HepG2 (cell line): ENCODE measurements around the gene CCDC102B. TPM values are rescaled to one million over a fixed set of nuclear protein-coding genes. Genes with fewer than 3 reads are reported as not detected.

Source experiments
- ATAC-seq: fragments of 200-7000 bp; cut with Tn5 transposase; 3 replicates; pipeline ENCODE4 v1.9.1; 2020; ENCODE audit warnings: mild to moderate bottlenecking, moderate library complexity
- BruUV-seq: library from RNA; stranded (reverse); fragments of 400-500 nt; replicated peaks from 2 replicates; lab custom pipeline; 2021; lab: Mats Ljungman, UMichigan
- CTCF ChIA-PET: fragments of 300-600 bp; formaldehyde crosslinking; extraction: SDS; loops from one replicate; lab custom pipeline; 2021; ENCODE audit warnings: low total read pairs, inconsistent platforms, low intra/inter-chr PET ratio; lab: Yijun Ruan, JAX
- POLR2A ChIA-PET: fragments of 350-600 bp; sonication (Branson Sonifier 250); formaldehyde crosslinking; loops from one replicate; lab custom pipeline; 2020; ENCODE audit warnings: antibody characterized with exemption, inconsistent platforms; lab: Yijun Ruan, JAX
- DNase-seq: peaks from one replicate; pipeline ENCODE4 v3.0.0-alpha.2; 2015; ENCODE audit warnings: low spot score
- FAIRE-seq: peaks from 3 replicates; lab custom pipeline; 2011; peaks lifted over from hg19 to GRCh38; lab: Jason Lieb, UNC
- H2AFZ ChIP-seq: one replicate; pipeline ENCODE4 v1.6.1; 2011; ENCODE audit warnings: low read length, inconsistent platforms
- H3K27ac ChIP-seq: fragments of 300-600 bp; 3 replicates; pipeline ENCODE4 v1.8.0; 2011; ENCODE audit warnings: mixed run types, mild to moderate bottlenecking, mixed read lengths, low read length, inconsistent platforms; ENCODE audit not compliant: insufficient read depth; ENCODE audit errors: extremely low read length
- H3K27me3 ChIP-seq, 2 experiments: fragments of 200-600 bp in 1 of 2; 2 replicates in 1 of 2; 3 replicates in 1 of 2; pipeline versions ENCODE4 v1.6.0 to v1.8.0; 2011; ENCODE audit warnings: low read length in 2 of 2, mild to moderate bottlenecking in 2 of 2, moderate library complexity in 2 of 2, inconsistent platforms in 1 of 2; ENCODE audit not compliant: insufficient read depth in 2 of 2, control insufficient read depth in 1 of 2
- H3K36me3 ChIP-seq, 2 experiments: fragments of 200-600 bp in 1 of 2; replicated peaks in 1 of 2; 2 replicates in 1 of 2; 3 replicates in 1 of 2; pipeline versions ENCODE4 v1.5.1 to v1.8.0; 2011; ENCODE audit warnings: low read length in 2 of 2, inconsistent platforms in 1 of 2; ENCODE audit not compliant: insufficient read depth in 2 of 2, control insufficient read depth in 1 of 2
- H3K4me1 ChIP-seq: 2 replicates; pipeline ENCODE4 v1.5.1; 2012; ENCODE audit warnings: low read length, inconsistent platforms; ENCODE audit not compliant: insufficient read depth
- H3K4me2 ChIP-seq: 2 replicates; pipeline ENCODE4 v1.6.0; 2011; ENCODE audit warnings: low read depth, low read length, inconsistent platforms
- H3K4me3 ChIP-seq, 3 experiments: fragments of 200-600 bp in 1 of 3; sonication (generic), shearing (Covaris generic) in 1 of 3; replicated peaks in 1 of 3; 2 replicates each; pipeline ENCODE4 v1.5.1; 2011 to 2016; ENCODE audit warnings: low read length in 3 of 3, inconsistent platforms in 2 of 3, low read depth in 2 of 3, mild to moderate bottlenecking in 2 of 3, control low read depth in 1 of 3, mixed read lengths in 1 of 3; ENCODE audit not compliant: insufficient read depth in 1 of 3
- H3K79me2 ChIP-seq: one replicate; pipeline ENCODE4 v1.6.1; 2011; ENCODE audit warnings: low read length, inconsistent platforms; ENCODE audit not compliant: insufficient read depth
- H3K9ac ChIP-seq: 2 replicates; pipeline ENCODE4 v1.6.0; 2011; ENCODE audit warnings: mild to moderate bottlenecking, low read depth, low read length, inconsistent platforms; ENCODE audit not compliant: insufficient read depth
- H3K9me3 ChIP-seq: 2 replicates; pipeline ENCODE4 v1.5.1; 2012; ENCODE audit warnings: mild to moderate bottlenecking, low read length
- H4K20me1 ChIP-seq: 2 replicates; pipeline ENCODE4 v1.6.0; 2011; ENCODE audit warnings: inconsistent platforms, mild to moderate bottlenecking, low read length, moderate library complexity; ENCODE audit not compliant: insufficient read depth
- ATF7-NPFF ChIP-seq: sonication (generic); formaldehyde crosslinking; IDR thresholded peaks from 2 replicates; pipeline ENCODE4 v1.8.1; 2023; ENCODE audit warnings: mild to moderate bottlenecking, low read depth, missing genetic modification reagents, moderate library complexity
- BRD4 ChIP-seq: sonication (generic); formaldehyde crosslinking; IDR thresholded peaks from 2 replicates; pipeline ENCODE4 v1.4.0; 2020; ENCODE audit warnings: missing genetic modification reagents
- DNMT3B ChIP-seq: conservative IDR thresholded peaks from 2 replicates; pipeline ENCODE4 v1.6.1; 2016; ENCODE audit warnings: missing biosample characterization, control low read depth
- KAT8 ChIP-seq: IDR thresholded peaks from 2 replicates; pipeline ENCODE4 v1.6.1; 2016; ENCODE audit warnings: missing genetic modification reagents, missing compliant biosample characterization
- MED13 ChIP-seq: sonication (generic); formaldehyde crosslinking; IDR thresholded peaks from 2 replicates; pipeline ENCODE4 v1.5.0; 2020; ENCODE audit warnings: missing genetic modification reagents
- RCOR2 ChIP-seq: IDR thresholded peaks from 2 replicates; pipeline ENCODE4 v1.6.1; 2016; ENCODE audit warnings: missing biosample characterization, missing genetic modification reagents
- SMAD3 ChIP-seq: sonication (generic); formaldehyde crosslinking; IDR thresholded peaks from 2 replicates; pipeline ENCODE4 v1.4.0; 2020; ENCODE audit warnings: missing genetic modification reagents
- TAF15 ChIP-seq: fragments of 200-400 bp; formaldehyde crosslinking; IDR thresholded peaks from one replicate; pipeline ENCODE4 v1.6.1; 2018; ENCODE audit warnings: mild to moderate bottlenecking, low read depth, low read length; ENCODE audit not compliant: poor library complexity, severe bottlenecking
- TSC22D2 ChIP-seq: sonication (generic); formaldehyde crosslinking; IDR thresholded peaks from 2 replicates; pipeline ENCODE4 v1.5.1; 2020; ENCODE audit warnings: missing genetic modification reagents, mild to moderate bottlenecking, borderline replicate concordance
- ZMYM4 ChIP-seq: sonication (generic); formaldehyde crosslinking; IDR thresholded peaks from 2 replicates; pipeline ENCODE4 v1.8.1; 2023; ENCODE audit warnings: mild to moderate bottlenecking, missing genetic modification reagents
- ZNF124 ChIP-seq: sonication (generic); formaldehyde crosslinking; IDR thresholded peaks from 2 replicates; pipeline ENCODE4 v1.4.0; 2020; ENCODE audit warnings: missing genetic modification reagents
- ZNF17 ChIP-seq: sonication (generic); formaldehyde crosslinking; IDR thresholded peaks from 2 replicates; pipeline ENCODE4 v1.5.0; 2020; ENCODE audit warnings: mild to moderate bottlenecking, missing genetic modification reagents
- ZNF431 ChIP-seq: sonication (generic); formaldehyde crosslinking; IDR thresholded peaks from 2 replicates; pipeline ENCODE4 v1.9.0; 2022; ENCODE audit warnings: missing genetic modification reagents, low read depth, mild to moderate bottlenecking, borderline replicate concordance
- ZNF501 ChIP-seq: sonication (generic); formaldehyde crosslinking; IDR thresholded peaks from 2 replicates; pipeline ENCODE4 v1.5.1; 2020; ENCODE audit warnings: mild to moderate bottlenecking, moderate library complexity, missing genetic modification reagents
- WGBS: methylation state at CpG from one replicate; pipeline ENCODE4 v1.1.6; 2017; ENCODE audit warnings: low lambda C conversion rate; 5-methylcytosine and 5-hydroxymethylcytosine counted together
- in situ Hi-C: cut with HindIII; loops from 2 replicates; pipeline ENCODE4 v1.10.0; 2017; ENCODE audit warnings: low pct_unique_long_range_greater_than_20kb; ENCODE audit not compliant: extremely low pct_ligation_motif_present
- intact Hi-C: fragments of 100-400 bp; cut with micrococcal nuclease; formaldehyde crosslinking; loops from one replicate; pipeline ENCODE4 v1.10.0; 2022; ENCODE audit not compliant: unreplicated experiment
- polyA plus RNA-seq, 8 experiments: library from polyadenylated mRNA; depleted of rRNA in 3 of 8; stranded (reverse) in 7 of 8; unstranded in 1 of 8; fragments of >200 nt; fragmentation: Illumina TruSeq in 4 of 8; extraction: Trizol in 4 of 8; gene quantifications; 2 replicates each; pipeline versions ENCODE4 v1.2.1 to v1.2.3, GENCODE V29; 2011 to 2016; ENCODE audit warnings: low read depth in 4 of 8, missing spikeins in 1 of 8, mixed read lengths in 1 of 8; ENCODE audit not compliant: insufficient read depth in 1 of 8
- total RNA-seq, 5 experiments: library from RNA; depleted of rRNA; stranded (reverse); fragments of >200 nt; fragmentation: Illumina TruSeq; extraction: Trizol; gene quantifications; 2 replicates each; pipeline ENCODE4 v1.2.3, GENCODE V29; 2016; ENCODE audit warnings: low read depth in 1 of 5
- TF ChIP-seq, protein P1 (sequence below): sonication (generic); formaldehyde crosslinking; IDR thresholded peaks from 2 replicates; pipeline ENCODE4 v1.5.1; 2020; ENCODE audit warnings: mild to moderate bottlenecking, missing genetic modification reagents, moderate library complexity
- TF ChIP-seq, protein P2 (sequence below): IDR thresholded peaks from 2 replicates; pipeline ENCODE4 v1.6.1; 2016; ENCODE audit warnings: low read depth
- TF ChIP-seq, protein P3 (sequence below): sonication (generic); formaldehyde crosslinking; IDR thresholded peaks from 2 replicates; pipeline ENCODE4 v1.5.1; 2020; ENCODE audit warnings: mild to moderate bottlenecking, missing genetic modification reagents

The CCDC102B gene
- total and polyA plus RNA-seq, 2 of the 13 experiments (the other 11 are each of a cell fraction or from before 2014, with no cell fraction given), result 2.3 to 3.7 TPM

DNA sequence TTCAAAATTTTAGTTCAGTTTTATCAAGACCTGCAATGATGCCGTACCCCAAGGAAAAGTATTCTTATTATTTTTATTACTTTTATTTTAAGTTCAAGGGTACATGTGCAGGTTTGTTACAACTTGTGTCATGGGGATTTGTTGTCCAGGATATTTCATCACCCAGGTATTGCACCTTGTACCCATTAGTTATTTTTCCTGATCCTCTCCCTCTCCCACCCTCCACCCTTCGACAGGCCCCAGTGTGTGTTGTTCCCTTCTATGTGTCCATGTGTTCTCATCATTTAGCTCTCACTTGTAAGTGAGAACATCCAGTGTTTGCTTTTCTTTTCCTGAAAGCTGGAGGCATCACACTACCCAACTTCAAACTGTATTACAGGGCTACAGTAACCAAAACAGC lies 122.0 kb downstream of the CCDC102B start:
- DNase-seq (peak; percentile 6), FAIRE-seq (no peak), ATAC-seq (peak; percentile 55)
- no peaks in the 10 kb centered on the region for H3K79me2 ChIP-seq
- H3K9ac ChIP-seq, result no peak overlapping the region
- H3K27me3 ChIP-seq, result no peaks in the 10 kb centered on the region
- H3K36me3 ChIP-seq, result no peaks in the 10 kb centered on the region
- CTCF ChIA-PET, result no interaction called here
- POLR2A ChIA-PET, result no interaction called here
- no peak overlapping the region for H3K4me2 ChIP-seq
- in situ Hi-C loops, result no loop called here
- intact Hi-C loops, result no loop called here
- no peaks in the 10 kb centered on the region for H4K20me1 ChIP-seq
- peaks cover 19% of the 10 kb centered on the region for H3K4me1 ChIP-seq
- no peak overlapping the region for H3K4me3 ChIP-seq
- no TSS peak for BruUV-seq
- WGBS, result 50% methylated on average over 2 of the region's 2 CpGs
- no peak overlapping the region for H2AFZ ChIP-seq
- no peak overlapping the region for H3K27ac ChIP-seq
- H3K9me3 ChIP-seq, result no peaks in the 10 kb centered on the region
- TF ChIP-seq DNMT3B (CRISPR knock-in tag), result no peak
- TF ChIP-seq MED13 (CRISPR knock-in tag), result no peak
- TF ChIP-seq KAT8, result no peak
- no peak for TF ChIP-seq TAF15
- TF ChIP-seq BRD4 (CRISPR knock-in tag), result no peak
- TF ChIP-seq ZMYM4 (CRISPR knock-in tag), result 0 out of 2 replicates have a peak, but pooled peaks have one; percentile 18
- no peak for TF ChIP-seq SMAD3
- TF ChIP-seq ZNF431 (CRISPR knock-in tag), result no peak
- no peak for TF ChIP-seq ZNF124 (CRISPR knock-in tag)
- TF ChIP-seq ZNF17 (CRISPR knock-in tag), result no peak
- no peak for TF ChIP-seq TSC22D2 (CRISPR knock-in tag)
- TF ChIP-seq ZNF501 (CRISPR knock-in tag), result no peak
- no peak for TF ChIP-seq RCOR2 (CRISPR knock-in tag)
- TF ChIP-seq ATF7-NPFF (CRISPR knock-in tag), result no peak
- TF ChIP-seq, protein P1, sequence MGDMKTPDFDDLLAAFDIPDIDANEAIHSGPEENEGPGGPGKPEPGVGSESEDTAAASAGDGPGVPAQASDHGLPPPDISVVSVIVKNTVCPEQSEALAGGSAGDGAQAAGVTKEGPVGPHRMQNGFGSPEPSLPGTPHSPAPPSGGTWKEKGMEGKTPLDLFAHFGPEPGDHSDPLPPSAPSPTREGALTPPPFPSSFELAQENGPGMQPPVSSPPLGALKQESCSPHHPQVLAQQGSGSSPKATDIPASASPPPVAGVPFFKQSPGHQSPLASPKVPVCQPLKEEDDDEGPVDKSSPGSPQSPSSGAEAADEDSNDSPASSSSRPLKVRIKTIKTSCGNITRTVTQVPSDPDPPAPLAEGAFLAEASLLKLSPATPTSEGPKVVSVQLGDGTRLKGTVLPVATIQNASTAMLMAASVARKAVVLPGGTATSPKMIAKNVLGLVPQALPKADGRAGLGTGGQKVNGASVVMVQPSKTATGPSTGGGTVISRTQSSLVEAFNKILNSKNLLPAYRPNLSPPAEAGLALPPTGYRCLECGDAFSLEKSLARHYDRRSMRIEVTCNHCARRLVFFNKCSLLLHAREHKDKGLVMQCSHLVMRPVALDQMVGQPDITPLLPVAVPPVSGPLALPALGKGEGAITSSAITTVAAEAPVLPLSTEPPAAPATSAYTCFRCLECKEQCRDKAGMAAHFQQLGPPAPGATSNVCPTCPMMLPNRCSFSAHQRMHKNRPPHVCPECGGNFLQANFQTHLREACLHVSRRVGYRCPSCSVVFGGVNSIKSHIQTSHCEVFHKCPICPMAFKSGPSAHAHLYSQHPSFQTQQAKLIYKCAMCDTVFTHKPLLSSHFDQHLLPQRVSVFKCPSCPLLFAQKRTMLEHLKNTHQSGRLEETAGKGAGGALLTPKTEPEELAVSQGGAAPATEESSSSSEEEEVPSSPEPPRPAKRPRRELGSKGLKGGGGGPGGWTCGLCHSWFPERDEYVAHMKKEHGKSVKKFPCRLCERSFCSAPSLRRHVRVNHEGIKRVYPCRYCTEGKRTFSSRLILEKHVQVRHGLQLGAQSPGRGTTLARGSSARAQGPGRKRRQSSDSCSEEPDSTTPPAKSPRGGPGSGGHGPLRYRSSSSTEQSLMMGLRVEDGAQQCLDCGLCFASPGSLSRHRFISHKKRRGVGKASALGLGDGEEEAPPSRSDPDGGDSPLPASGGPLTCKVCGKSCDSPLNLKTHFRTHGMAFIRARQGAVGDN (CRISPR knock-in tag), result no peak
- TF ChIP-seq, protein P2, sequence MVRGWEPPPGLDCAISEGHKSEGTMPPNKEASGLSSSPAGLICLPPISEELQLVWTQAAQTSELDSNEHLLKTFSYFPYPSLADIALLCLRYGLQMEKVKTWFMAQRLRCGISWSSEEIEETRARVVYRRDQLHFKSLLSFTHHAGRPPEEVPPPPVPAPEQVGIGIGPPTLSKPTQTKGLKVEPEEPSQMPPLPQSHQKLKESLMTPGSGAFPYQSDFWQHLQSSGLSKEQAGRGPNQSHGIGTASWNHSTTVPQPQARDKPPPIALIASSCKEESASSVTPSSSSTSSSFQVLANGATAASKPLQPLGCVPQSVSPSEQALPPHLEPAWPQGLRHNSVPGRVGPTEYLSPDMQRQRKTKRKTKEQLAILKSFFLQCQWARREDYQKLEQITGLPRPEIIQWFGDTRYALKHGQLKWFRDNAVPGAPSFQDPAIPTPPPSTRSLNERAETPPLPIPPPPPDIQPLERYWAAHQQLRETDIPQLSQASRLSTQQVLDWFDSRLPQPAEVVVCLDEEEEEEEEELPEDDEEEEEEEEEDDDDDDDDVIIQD, result peak; percentile 30; the same call in 1 of the 2 replicates
- TF ChIP-seq, protein P3, sequence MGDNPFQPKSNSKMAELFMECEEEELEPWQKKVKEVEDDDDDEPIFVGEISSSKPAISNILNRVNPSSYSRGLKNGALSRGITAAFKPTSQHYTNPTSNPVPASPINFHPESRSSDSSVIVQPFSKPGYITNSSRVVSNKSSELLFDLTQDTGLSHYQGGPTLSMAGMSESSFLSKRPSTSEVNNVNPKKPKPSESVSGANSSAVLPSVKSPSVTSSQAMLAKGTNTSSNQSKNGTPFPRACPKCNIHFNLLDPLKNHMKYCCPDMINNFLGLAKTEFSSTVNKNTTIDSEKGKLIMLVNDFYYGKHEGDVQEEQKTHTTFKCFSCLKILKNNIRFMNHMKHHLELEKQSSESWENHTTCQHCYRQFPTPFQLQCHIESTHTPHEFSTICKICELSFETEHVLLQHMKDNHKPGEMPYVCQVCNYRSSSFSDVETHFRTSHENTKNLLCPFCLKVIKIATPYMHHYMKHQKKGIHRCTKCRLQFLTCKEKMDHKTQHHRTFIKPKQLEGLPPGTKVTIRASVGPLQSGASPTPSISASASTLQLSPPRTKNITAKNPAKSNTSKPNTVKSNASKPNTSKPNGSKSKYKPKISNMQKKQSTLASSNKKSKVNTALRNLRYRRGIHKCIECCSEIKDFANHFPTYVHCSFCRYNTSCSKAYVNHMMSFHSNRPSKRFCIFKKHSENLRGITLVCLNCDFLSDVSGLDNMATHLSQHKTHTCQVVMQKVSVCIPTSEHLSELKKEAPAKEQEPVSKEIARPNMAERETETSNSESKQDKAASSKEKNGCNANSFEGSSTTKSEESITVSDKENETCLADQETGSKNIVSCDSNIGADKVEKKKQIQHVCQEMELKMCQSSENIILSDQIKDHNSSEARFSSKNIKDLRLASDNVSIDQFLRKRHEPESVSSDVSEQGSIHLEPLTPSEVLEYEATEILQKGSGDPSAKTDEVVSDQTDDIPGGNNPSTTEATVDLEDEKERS (CRISPR knock-in tag), result no peak
